Right atrium auricular region (tissue), 2 donors: Measurements from ENCODE around the gene B4GALT3. TPM values are rescaled to one million over a fixed set of nuclear protein-coding genes. Genes with fewer than 3 reads are reported as not detected.

Source experiments
- DNase-seq: peaks from one replicate; pipeline ENCODE4 v3.0.0-alpha.2; 2019; ENCODE audit warnings: low spot score
- H3K27ac ChIP-seq, 2 donors: fragments of 200-600 bp; sonication (generic); 1 replicate in 1 of 2; 2 replicates in 1 of 2; pipeline ENCODE4 v1.5.1; 2016 to 2019
- H3K27me3 ChIP-seq, 2 donors: fragments of 200-600 bp; sonication (generic); one replicate each; pipeline versions ENCODE4 v1.5.1 to v1.6.0; 2017 to 2019
- H3K36me3 ChIP-seq: fragments of 200-600 bp; sonication (generic); one replicate; pipeline ENCODE4 v1.5.1; 2016
- H3K4me1 ChIP-seq, 2 donors: fragments of 200-600 bp; sonication (generic); one replicate each; pipeline versions ENCODE4 v1.5.1 to v1.6.0; 2017 to 2019
- H3K4me3 ChIP-seq, 2 donors: fragments of 200-600 bp; sonication (generic); 1 replicate in 1 of 2; 2 replicates in 1 of 2; pipeline ENCODE4 v1.5.1; 2017 to 2019; ENCODE audit warnings: mild to moderate bottlenecking in 1 of 2, moderate library complexity in 1 of 2
- H3K9me3 ChIP-seq, 2 donors: fragments of 200-600 bp; sonication (generic); one replicate each; pipeline ENCODE4 v1.5.1; 2019
- CTCF ChIP-seq, 2 donors: fragments of 200-600 bp; sonication (generic); IDR thresholded peaks; one replicate each; pipeline ENCODE4 v1.5.1; 2019; ENCODE audit warnings: antibody characterized with exemption in 2 of 2
- total RNA-seq, 2 donors: library from RNA; depleted of rRNA; stranded (reverse); fragments of >200 nt; gene quantifications; one replicate each; pipeline ENCODE4 v1.1.0, GENCODE V29; 2016

The B4GALT3 gene
- total RNA-seq, 2 donors from 2014 or later, result 24.3 to 32.7 TPM

- H3K27ac ChIP-seq, result peak overlapping the region; percentile 86 to 89
- H3K27me3 ChIP-seq, result no peaks in the 10 kb centered on the region
- TF ChIP-seq CTCF (IDR thresholded peaks at IDR 0.05), result no peak
- peak overlapping the region in 1 of 2 donors; percentile 77 for H3K4me3 ChIP-seq
- peaks cover 3 to 32% of the 10 kb centered on the region in 2 donors for H3K4me1 ChIP-seq
- H3K36me3 ChIP-seq, result peaks cover 50% of the 10 kb centered on the region
- H3K9me3 ChIP-seq, result no peaks in the 10 kb centered on the region
- DNase-seq, result no peak
Measured at GRCh38 chr1:161175771-161176453, 1.4 kb downstream of the B4GALT3 start.

GRCh38 chr1:161174911-161175310 is 2.4 kb downstream of the B4GALT3 start:
- Histone ChIP-seq H3K4me1 (peaks cover 3 to 32% of the 10 kb centered on the region in 2 donors), H3K27me3 (no peaks in the 10 kb centered on the region), H3K36me3 (peaks cover 60% of the 10 kb centered on the region), H3K4me3 (no peak overlapping the region), H3K9me3 (no peaks in the 10 kb centered on the region), H3K27ac (no peak overlapping the region)
- no peak for DNase-seq
- TF ChIP-seq CTCF (IDR thresholded peaks at IDR 0.05), result no peak

- Histone ChIP-seq H3K9me3 (no peaks in the 10 kb centered on the region), H3K27me3 (no peaks in the 10 kb centered on the region), H3K4me1 (peaks cover 3 to 32% of the 10 kb centered on the region in 2 donors), H3K27ac (peak overlapping the region; percentile 19 to 45), H3K4me3 (no peak overlapping the region), H3K36me3 (peaks cover 63% of the 10 kb centered on the region)
- no peak for DNase-seq
- no peak for TF ChIP-seq CTCF (IDR thresholded peaks at IDR 0.05)
Measured at GRCh38 chr1:161173711-161174110, 3.6 kb downstream of the B4GALT3 start.

GRCh38 chr1:161172776-161173376 is 4.4 kb downstream of the B4GALT3 start:
- TF ChIP-seq CTCF (IDR thresholded peaks at IDR 0.05), result no peak
- Histone ChIP-seq H3K27ac (peak overlapping the region; percentile 19 to 45), H3K36me3 (peaks cover 63% of the 10 kb centered on the region), H3K27me3 (no peaks in the 10 kb centered on the region), H3K4me1 (peaks cover 3 to 31% of the 10 kb centered on the region in 2 donors), H3K4me3 (no peak overlapping the region), H3K9me3 (no peaks in the 10 kb centered on the region)
- DNase-seq, result no peak

- DNase-seq, result no peak
- TF ChIP-seq CTCF (IDR thresholded peaks at IDR 0.05), result no peak
- peaks cover 63% of the 10 kb centered on the region for H3K36me3 ChIP-seq
- H3K4me3 ChIP-seq, result no peak overlapping the region
- H3K9me3 ChIP-seq, result no peaks in the 10 kb centered on the region
- peak overlapping the region; percentile 19 to 45 for H3K27ac ChIP-seq
- H3K4me1 ChIP-seq, result peaks cover 3 to 28% of the 10 kb centered on the region in 2 donors
- H3K27me3 ChIP-seq, result no peaks in the 10 kb centered on the region
Measured at GRCh38 chr1:161172349-161172748, 5.0 kb downstream of the B4GALT3 start.
